MCF 10A (cell line): ENCODE results near the gene TNIK. TPM values are rescaled to one million over a fixed set of nuclear protein-coding genes. Genes with fewer than 3 reads are reported as not detected.

Source experiments
- BruUV-seq: library from RNA; stranded (reverse); fragments of 400-500 nt; replicated peaks from 2 replicates; lab custom pipeline; 2021; lab: Mats Ljungman, UMichigan
- CTCF ChIA-PET: fragments of 300-600 bp; sonication (Branson Sonifier 250); formaldehyde crosslinking; extraction: SDS; loops from one replicate; lab custom pipeline; 2021; ENCODE audit warnings: antibody characterized with exemption, inconsistent platforms; lab: Yijun Ruan, JAX
- POLR2A ChIA-PET: fragments of 300-600, 350-650 bp; sonication (Branson Sonifier 250); formaldehyde crosslinking; extraction: SDS; loops from one replicate; lab custom pipeline; 2020; ENCODE audit warnings: antibody characterized with exemption, inconsistent platforms; lab: Yijun Ruan, JAX
- DNase-seq: peaks from one replicate; pipeline ENCODE4 v3.0.0-alpha.2; 2018; ENCODE audit not compliant: unreplicated experiment
- H3K27ac Mint-ChIP-seq: one replicate; pipeline ENCODE4 v1.8.0; 2022; ENCODE audit warnings: mild to moderate bottlenecking, low read depth, mixed read lengths; ENCODE audit not compliant: unreplicated experiment
- H3K27me3 Mint-ChIP-seq: one replicate; pipeline ENCODE4 v1.8.0; 2022; ENCODE audit warnings: mixed read lengths; ENCODE audit not compliant: insufficient read depth, unreplicated experiment
- H3K36me3 Mint-ChIP-seq: one replicate; pipeline ENCODE4 v1.8.0; 2022; ENCODE audit warnings: mild to moderate bottlenecking, moderate library complexity, mixed read lengths; ENCODE audit not compliant: insufficient read depth, unreplicated experiment
- H3K4me1 Mint-ChIP-seq: one replicate; pipeline ENCODE4 v1.8.0; 2022; ENCODE audit warnings: mixed read lengths; ENCODE audit not compliant: insufficient read depth, unreplicated experiment
- H3K4me3 Mint-ChIP-seq: one replicate; pipeline ENCODE4 v1.8.0; 2022; ENCODE audit warnings: mild to moderate bottlenecking, moderate library complexity, mixed read lengths; ENCODE audit not compliant: unreplicated experiment
- H3K9me3 Mint-ChIP-seq: one replicate; pipeline ENCODE4 v1.8.0; 2022; ENCODE audit warnings: mixed read lengths; ENCODE audit not compliant: unreplicated experiment
- CTCF ChIP-seq: fragments of 200-600 bp; IDR thresholded peaks from one replicate; pipeline ENCODE4 v1.8.0; 2022; ENCODE audit warnings: antibody characterized with exemption, mild to moderate bottlenecking; ENCODE audit not compliant: unreplicated experiment
- intact Hi-C: fragments of 100-400 bp; cut with micrococcal nuclease; formaldehyde crosslinking; loops from 2 replicates; pipeline ENCODE4 v1.14.1; 2022
- total RNA-seq: library from RNA; stranded (reverse); gene quantifications from 2 replicates; pipeline ENCODE4 v1.2.3, GENCODE V29; 2022

TNIK gene
- total RNA-seq, 1 experiment from 2014 or later, result 3.4 TPM

GRCh38 chr3:171044384-171044783 is 415.8 kb downstream of the TNIK start:
- intact Hi-C loops, result no loop called here
- no TSS peak for BruUV-seq
- POLR2A ChIA-PET, result interaction anchor here (0.6 kb wide), 1 partner anchor 47 kb away, joined by 8 read pairs; no protein-coding TSS in a partner anchor
- H3K27ac Mint-ChIP-seq, result no peak overlapping the region
- no peaks in the 10 kb centered on the region for H3K36me3 Mint-ChIP-seq
- H3K9me3 Mint-ChIP-seq, result no peaks in the 10 kb centered on the region
- H3K4me3 Mint-ChIP-seq, result no peak overlapping the region
- DNase-seq, result no peak
- CTCF ChIA-PET, result interaction anchor here (0.5 kb wide), 1 partner anchor 20 kb away, joined by 3 read pairs; no protein-coding TSS in a partner anchor
- H3K27me3 Mint-ChIP-seq, result no peaks in the 10 kb centered on the region
- H3K4me1 Mint-ChIP-seq, result peaks cover 8% of the 10 kb centered on the region
- no peak for TF ChIP-seq CTCF

GRCh38 chr3:171039674-171040073 is 420.5 kb downstream of the TNIK start:
- no peak for TF ChIP-seq CTCF
- no peaks in the 10 kb centered on the region for H3K27me3 Mint-ChIP-seq
- no peak for DNase-seq
- no peak overlapping the region for H3K27ac Mint-ChIP-seq
- BruUV-seq, result no TSS peak
- H3K36me3 Mint-ChIP-seq, result no peaks in the 10 kb centered on the region
- POLR2A ChIA-PET, result no interaction called here
- CTCF ChIA-PET, result no interaction called here
- no peaks in the 10 kb centered on the region for H3K9me3 Mint-ChIP-seq
- H3K4me3 Mint-ChIP-seq, result no peak overlapping the region
- intact Hi-C loops, result no loop called here
- no peaks in the 10 kb centered on the region for H3K4me1 Mint-ChIP-seq

GRCh38 chr3:171038342-171038741 is 421.9 kb downstream of the TNIK start:
- ChIA-PET CTCF (no interaction called here), POLR2A (no interaction called here)
- no peak overlapping the region for H3K4me3 Mint-ChIP-seq
- DNase-seq, result no peak
- no peaks in the 10 kb centered on the region for H3K36me3 Mint-ChIP-seq
- H3K27me3 Mint-ChIP-seq, result no peaks in the 10 kb centered on the region
- BruUV-seq, result no TSS peak
- no peaks in the 10 kb centered on the region for H3K9me3 Mint-ChIP-seq
- TF ChIP-seq CTCF, result no peak
- H3K27ac Mint-ChIP-seq, result no peak overlapping the region
- intact Hi-C loops, result no loop called here
- no peaks in the 10 kb centered on the region for H3K4me1 Mint-ChIP-seq

- TF ChIP-seq CTCF, result no peak
- no peak overlapping the region for H3K4me3 Mint-ChIP-seq
- no peaks in the 10 kb centered on the region for H3K36me3 Mint-ChIP-seq
- no peak overlapping the region for H3K27ac Mint-ChIP-seq
- H3K4me1 Mint-ChIP-seq, result no peaks in the 10 kb centered on the region
- intact Hi-C loops, result no loop called here
- H3K9me3 Mint-ChIP-seq, result no peaks in the 10 kb centered on the region
- H3K27me3 Mint-ChIP-seq, result no peaks in the 10 kb centered on the region
- POLR2A ChIA-PET, result interaction anchor here (0.9 kb wide), 1 partner anchor 112 kb away, joined by 3 read pairs; no protein-coding TSS in a partner anchor
- BruUV-seq, result no TSS peak
- no peak for DNase-seq
- CTCF ChIA-PET, result interaction anchor here (0.6 to 0.9 kb wide), 2 partner anchors 22 to 1304 kb away, joined by 3 to 4 read pairs; no protein-coding TSS in a partner anchor
These were observed 431.4 kb downstream of the TNIK start for GRCh38 chr3:171028779-171029232.
